ENCODE results near the gene TBKBP1.

Gene TBKBP1

GRCh38 chr17:47720196-47720595 lies 26.2 kb downstream of the TBKBP1 start:
- H3F3A ChIP-seq (ENCODE audit: insufficient read depth, low read length) = no peaks in the 10 kb centered on the region
- H3K9ac ChIP-seq (ENCODE audit: low read length) = no peak overlapping the region
- H3K36me3 ChIP-seq (ENCODE audit: insufficient read depth, low read length) = no peaks in the 10 kb centered on the region
- H3K4me2 ChIP-seq (ENCODE audit: low read length) = no peak overlapping the region
- TF ChIP-seq CTCF (IDR thresholded peaks at IDR 0.05; ENCODE audit: low read length) = no peak
- H3K4me3 ChIP-seq (ENCODE audit: low read depth, low read length, poor library complexity, severe bottlenecking) = no peak overlapping the region
- H3K9me2 ChIP-seq (ENCODE audit: low read depth, low read length) = no peaks in the 10 kb centered on the region
- H3K27me3 ChIP-seq (ENCODE audit: insufficient read depth, low read length) = peaks cover 15% of the 10 kb centered on the region
- no peak overlapping the region for H2AFZ ChIP-seq (ENCODE audit: low read length)
- H3K27ac ChIP-seq (ENCODE audit: low read depth, low read length, poor library complexity, severe bottlenecking) = no peak overlapping the region
- no peaks in the 10 kb centered on the region for H3K4me1 ChIP-seq (ENCODE audit: insufficient read depth, low read length, severe bottlenecking)
- H3K79me2 ChIP-seq (ENCODE audit: insufficient read depth, low read length) = no peaks in the 10 kb centered on the region
- no peaks in the 10 kb centered on the region for H3K9me3 ChIP-seq (ENCODE audit: low read length)
- H4K20me1 ChIP-seq (ENCODE audit: insufficient read depth, low read length) = no peaks in the 10 kb centered on the region

GRCh38 chr17:47720754-47721533 lies 27.0 kb downstream of the TBKBP1 start:
- Histone ChIP-seq H3K36me3 (ENCODE audit: insufficient read depth, low read length) (no peaks in the 10 kb centered on the region), H3K9me2 (ENCODE audit: low read depth, low read length) (no peaks in the 10 kb centered on the region), H3F3A (ENCODE audit: insufficient read depth, low read length) (no peaks in the 10 kb centered on the region), H3K27me3 (ENCODE audit: insufficient read depth, low read length) (peaks cover 20% of the 10 kb centered on the region; the same call in 1 of the 2 replicates), H3K9me3 (ENCODE audit: low read length) (no peaks in the 10 kb centered on the region), H3K4me2 (ENCODE audit: low read length) (no peak overlapping the region), H4K20me1 (ENCODE audit: insufficient read depth, low read length) (no peaks in the 10 kb centered on the region), H3K9ac (ENCODE audit: low read length) (no peak overlapping the region), H3K4me1 (ENCODE audit: insufficient read depth, low read length, severe bottlenecking) (no peaks in the 10 kb centered on the region), H3K27ac (ENCODE audit: low read depth, low read length, poor library complexity, severe bottlenecking) (no peak overlapping the region), H2AFZ (ENCODE audit: low read length) (no peak overlapping the region), H3K4me3 (ENCODE audit: low read depth, low read length, poor library complexity, severe bottlenecking) (no peak overlapping the region), H3K79me2 (ENCODE audit: insufficient read depth, low read length) (no peaks in the 10 kb centered on the region)
- no peak for TF ChIP-seq CTCF (IDR thresholded peaks at IDR 0.05; ENCODE audit: low read length)
- no peak for TF ChIP-seq EZH2 (IDR thresholded peaks at IDR 0.05; ENCODE audit: borderline replicate concordance, low read length)

GRCh38 chr17:47721725-47722124 lies 27.8 kb downstream of the TBKBP1 start:
- peaks cover 20% of the 10 kb centered on the region; the same call in 1 of the 2 replicates for H3K27me3 ChIP-seq (ENCODE audit: insufficient read depth, low read length)
- no peaks in the 10 kb centered on the region for H4K20me1 ChIP-seq (ENCODE audit: insufficient read depth, low read length)
- H3K27ac ChIP-seq (ENCODE audit: low read depth, low read length, poor library complexity, severe bottlenecking) = no peak overlapping the region

More at GRCh38 chr17:47721725-47722124, 27.8 kb downstream of the TBKBP1 start:
- no peak overlapping the region for H3K9ac ChIP-seq (ENCODE audit: low read length)
- H2AFZ ChIP-seq (ENCODE audit: low read length) = no peak overlapping the region
- H3K4me3 ChIP-seq (ENCODE audit: low read depth, low read length, poor library complexity, severe bottlenecking) = no peak overlapping the region
- H3K4me1 ChIP-seq (ENCODE audit: insufficient read depth, low read length, severe bottlenecking) = no peaks in the 10 kb centered on the region
- H3K4me2 ChIP-seq (ENCODE audit: low read length) = no peak overlapping the region
- H3K9me2 ChIP-seq (ENCODE audit: low read depth, low read length) = no peaks in the 10 kb centered on the region
- H3K9me3 ChIP-seq (ENCODE audit: low read length) = no peaks in the 10 kb centered on the region
- H3K79me2 ChIP-seq (ENCODE audit: insufficient read depth, low read length) = no peaks in the 10 kb centered on the region
- H3K36me3 ChIP-seq (ENCODE audit: insufficient read depth, low read length) = no peaks in the 10 kb centered on the region
- TF ChIP-seq EZH2 (IDR thresholded peaks at IDR 0.05; ENCODE audit: borderline replicate concordance, low read length) (no peak), CTCF (IDR thresholded peaks at IDR 0.05; ENCODE audit: low read length) (no peak)
- H3F3A ChIP-seq (ENCODE audit: insufficient read depth, low read length) = no peaks in the 10 kb centered on the region

Data from OCI-LY1 (cell line).